Activated CD8-positive, alpha-beta memory T cell treated with anti-CD3 and anti-CD28 coated beads, Interleukin-2, amount 10 ng/mL, durations not matched to agents 7 days and 5 days (primary cell): ENCODE measurements around the gene TSPAN15. TPM values are rescaled to one million over a fixed set of nuclear protein-coding genes. Genes with fewer than 3 reads are reported as not detected.

Source experiments
- ATAC-seq: fragments of 150-1000 bp; cut with Tn5 transposase; one replicate; pipeline ENCODE4 v1.10.0; 2021; ENCODE audit warnings: moderate library complexity
- CTCF ChIA-PET: fragments of 350-600 bp; sonication (Branson Sonifier 250); formaldehyde crosslinking; loops from one replicate; lab custom pipeline; 2021; ENCODE audit warnings: antibody characterized with exemption; lab: Charles Lee
- DNase-seq: peaks from one replicate; pipeline ENCODE4 v3.0.0-alpha.2; 2020
- H3K27ac Mint-ChIP-seq: one replicate; pipeline ENCODE4 v1.8.0; 2021; ENCODE audit warnings: mild to moderate bottlenecking, mixed read lengths
- H3K27me3 Mint-ChIP-seq: one replicate; pipeline ENCODE4 v1.8.0; 2021; ENCODE audit warnings: mixed read lengths
- H3K36me3 Mint-ChIP-seq: one replicate; pipeline ENCODE4 v1.8.0; 2021; ENCODE audit warnings: mild to moderate bottlenecking, mixed read lengths
- H3K4me1 Mint-ChIP-seq: one replicate; pipeline ENCODE4 v1.8.0; 2021; ENCODE audit warnings: mixed read lengths
- H3K4me3 Mint-ChIP-seq: one replicate; pipeline ENCODE4 v1.8.0; 2021; ENCODE audit warnings: mild to moderate bottlenecking, moderate library complexity, mixed read lengths
- H3K9me3 Mint-ChIP-seq: one replicate; pipeline ENCODE4 v1.8.0; 2022; ENCODE audit warnings: low read depth, mixed read lengths
- total RNA-seq, 2 experiments: library from RNA; stranded (reverse); gene quantifications; one replicate each; pipeline ENCODE4 v1.2.3, GENCODE V29; 2021

TSPAN15 gene
- total RNA-seq, 2 experiments from 2014 or later = 2.5 to 4.2 TPM

GRCh38 chr10:69466158-69466490 is 14.9 kb downstream of the TSPAN15 start:
- Mint-ChIP-seq H3K4me1 (peaks cover 53% of the 10 kb centered on the region), H3K36me3 (no peaks in the 10 kb centered on the region), H3K27me3 (peaks cover 8% of the 10 kb centered on the region), H3K4me3 (no peak overlapping the region), H3K27ac (peak overlapping the region; percentile 88), H3K9me3 (no peaks in the 10 kb centered on the region)
- no peak for DNase-seq
- no peak for ATAC-seq
- CTCF ChIA-PET = interaction anchor here (0.9 to 2.8 kb wide), 12 partner anchors 9 to 179 kb away, joined by 3 to 16 read pairs (median 4); partner anchors contain the start of gene TSPAN15

DNA sequence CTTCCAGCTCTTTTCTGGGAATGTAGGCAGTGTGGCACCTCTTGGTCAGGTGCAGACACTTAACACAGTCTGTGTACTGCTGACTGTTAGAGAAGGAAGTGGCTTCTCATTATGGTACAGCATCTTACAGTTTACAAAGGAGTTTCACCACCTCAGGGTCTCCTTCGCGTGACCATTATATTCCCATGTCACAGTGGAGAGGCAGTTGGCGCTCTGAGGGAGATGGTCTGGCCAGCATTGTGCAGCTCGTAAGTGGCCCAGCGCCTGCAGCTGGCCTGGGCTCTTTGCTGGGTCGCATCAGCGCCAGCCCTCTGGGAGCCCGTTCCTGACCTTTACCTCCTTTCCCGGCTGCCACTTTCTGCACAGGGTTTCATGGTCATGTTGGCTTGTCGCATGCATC is 15.4 kb downstream of the TSPAN15 start:
- Mint-ChIP-seq H3K4me3 (no peak overlapping the region), H3K27me3 (peaks cover 8% of the 10 kb centered on the region), H3K36me3 (no peaks in the 10 kb centered on the region), H3K4me1 (peaks cover 51% of the 10 kb centered on the region), H3K27ac (peak overlapping the region; percentile 88), H3K9me3 (no peaks in the 10 kb centered on the region)
- ATAC-seq (no peak), DNase-seq (no peak)
- CTCF ChIA-PET = interaction anchor here (0.9 to 2.8 kb wide), 7 partner anchors 9 to 170 kb away, joined by 3 to 16 read pairs (median 4); partner anchors contain the start of gene TSPAN15

DNA sequence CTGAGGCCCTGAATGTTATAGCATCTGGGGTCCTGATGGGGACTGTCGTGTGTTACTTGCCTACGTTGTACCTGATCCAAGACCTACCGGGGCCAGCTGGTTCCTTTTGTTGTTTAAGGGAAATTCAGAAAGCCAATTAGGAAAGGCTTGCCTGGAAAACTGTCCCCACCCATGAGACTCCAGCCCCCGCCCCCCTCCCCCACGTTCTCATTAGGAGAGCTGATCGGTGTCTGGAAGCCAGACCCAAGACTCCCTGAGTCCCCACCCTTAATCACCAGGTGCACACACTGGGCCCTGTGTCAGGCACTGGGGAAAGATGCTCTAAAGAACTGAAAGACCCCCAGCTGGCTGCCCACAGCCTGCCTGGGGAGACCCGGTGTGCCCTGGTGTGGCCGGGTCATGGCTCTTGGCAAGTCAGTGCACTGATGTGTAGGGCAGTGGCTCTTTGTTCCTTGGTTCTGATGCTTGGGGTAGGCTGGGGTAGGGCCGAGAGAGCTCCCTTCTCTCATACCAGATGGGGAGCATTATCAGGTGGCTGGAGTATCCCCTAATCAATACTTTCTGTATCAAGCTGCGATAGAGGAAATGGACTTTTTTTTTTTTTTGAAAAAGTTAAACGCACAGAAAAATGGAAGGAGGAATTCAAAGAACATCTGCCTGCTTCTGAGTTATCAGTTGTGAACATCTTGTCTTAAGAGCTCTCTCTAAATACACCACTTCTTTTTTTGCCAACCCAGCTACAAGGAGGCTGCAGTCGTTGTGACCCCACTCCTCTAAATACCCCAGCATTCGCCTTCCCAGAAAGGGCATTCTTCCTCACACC is 16.9 kb downstream of the TSPAN15 start:
- no peak overlapping the region for H3K4me3 Mint-ChIP-seq
- DNase-seq (no peak), ATAC-seq (no peak)
- H3K9me3 Mint-ChIP-seq = no peaks in the 10 kb centered on the region
- CTCF ChIA-PET = interaction anchor here (0.7 to 2.3 kb wide), 2 partner anchors 18 to 22 kb away, joined by 3 to 8 read pairs; no protein-coding TSS in a partner anchor
- H3K27me3 Mint-ChIP-seq = peaks cover 15% of the 10 kb centered on the region
- H3K36me3 Mint-ChIP-seq = no peaks in the 10 kb centered on the region
- no peak overlapping the region for H3K27ac Mint-ChIP-seq
- peaks cover 46% of the 10 kb centered on the region for H3K4me1 Mint-ChIP-seq

- Mint-ChIP-seq H3K4me3 (no peak overlapping the region), H3K27me3 (peaks cover 19% of the 10 kb centered on the region), H3K9me3 (no peaks in the 10 kb centered on the region), H3K27ac (no peak overlapping the region), H3K4me1 (peaks cover 41% of the 10 kb centered on the region), H3K36me3 (no peaks in the 10 kb centered on the region)
- DNase-seq = no peak
- CTCF ChIA-PET = interaction anchor here (0.7 to 2.3 kb wide), 2 partner anchors 19 to 23 kb away, joined by 3 to 8 read pairs; no protein-coding TSS in a partner anchor
- ATAC-seq = no peak
Observed at GRCh38 chr10:69468751-69469089, 17.5 kb downstream of the TSPAN15 start.

- Mint-ChIP-seq H3K4me1 (peaks cover 29% of the 10 kb centered on the region), H3K27ac (no peak overlapping the region), H3K4me3 (no peak overlapping the region), H3K27me3 (peaks cover 19% of the 10 kb centered on the region), H3K36me3 (no peaks in the 10 kb centered on the region), H3K9me3 (no peaks in the 10 kb centered on the region)
- CTCF ChIA-PET = no interaction called here
- DNase-seq = no peak
- no peak for ATAC-seq
Observed at GRCh38 chr10:69469976-69470375, 18.7 kb downstream of the TSPAN15 start.

- no peaks in the 10 kb centered on the region for H3K36me3 Mint-ChIP-seq
- peaks cover 21% of the 10 kb centered on the region for H3K4me1 Mint-ChIP-seq
- no peak for DNase-seq
- CTCF ChIA-PET = no interaction called here
- H3K27me3 Mint-ChIP-seq = peaks cover 21% of the 10 kb centered on the region
- H3K27ac Mint-ChIP-seq = no peak overlapping the region
- ATAC-seq = no peak
- no peak overlapping the region for H3K4me3 Mint-ChIP-seq
- no peaks in the 10 kb centered on the region for H3K9me3 Mint-ChIP-seq
Observed at GRCh38 chr10:69470463-69471384, 19.5 kb downstream of the TSPAN15 start.

- H3K27me3 Mint-ChIP-seq = peaks cover 21% of the 10 kb centered on the region
- H3K27ac Mint-ChIP-seq = no peak overlapping the region
- no peaks in the 10 kb centered on the region for H3K36me3 Mint-ChIP-seq
- CTCF ChIA-PET = no interaction called here
- no peak overlapping the region for H3K4me3 Mint-ChIP-seq
- no peak for ATAC-seq
- H3K4me1 Mint-ChIP-seq = peaks cover 7% of the 10 kb centered on the region
- no peaks in the 10 kb centered on the region for H3K9me3 Mint-ChIP-seq
- no peak for DNase-seq
Observed at GRCh38 chr10:69472142-69472541, 20.9 kb downstream of the TSPAN15 start.

GRCh38 chr10:69472544-69472943 is 21.3 kb downstream of the TSPAN15 start:
- ATAC-seq = no peak
- Mint-ChIP-seq H3K27me3 (peaks cover 21% of the 10 kb centered on the region), H3K4me1 (peaks cover 5% of the 10 kb centered on the region), H3K27ac (no peak overlapping the region), H3K4me3 (no peak overlapping the region), H3K36me3 (no peaks in the 10 kb centered on the region), H3K9me3 (no peaks in the 10 kb centered on the region)
- CTCF ChIA-PET = no interaction called here
- DNase-seq = no peak

- no peaks in the 10 kb centered on the region for H3K36me3 Mint-ChIP-seq
- CTCF ChIA-PET = no interaction called here
- H3K27me3 Mint-ChIP-seq = peaks cover 21% of the 10 kb centered on the region
- no peak for ATAC-seq
- no peak overlapping the region for H3K27ac Mint-ChIP-seq
- no peak for DNase-seq
- no peaks in the 10 kb centered on the region for H3K9me3 Mint-ChIP-seq
- peaks cover 2% of the 10 kb centered on the region for H3K4me1 Mint-ChIP-seq
- no peak overlapping the region for H3K4me3 Mint-ChIP-seq
Observed at GRCh38 chr10:69473304-69473990, 22.2 kb downstream of the TSPAN15 start.

- no peaks in the 10 kb centered on the region for H3K4me1 Mint-ChIP-seq
- no peaks in the 10 kb centered on the region for H3K9me3 Mint-ChIP-seq
- H3K27me3 Mint-ChIP-seq = peaks cover 21% of the 10 kb centered on the region
- H3K27ac Mint-ChIP-seq = no peak overlapping the region
- H3K4me3 Mint-ChIP-seq = no peak overlapping the region
- no peak for DNase-seq
- CTCF ChIA-PET = interaction anchor here (1.1 kb wide), 1 partner anchor 10 kb away, joined by 3 read pairs; no protein-coding TSS in a partner anchor
- ATAC-seq = no peak
- H3K36me3 Mint-ChIP-seq = no peaks in the 10 kb centered on the region
Observed at GRCh38 chr10:69474742-69475432, 23.6 kb downstream of the TSPAN15 start.

DNA sequence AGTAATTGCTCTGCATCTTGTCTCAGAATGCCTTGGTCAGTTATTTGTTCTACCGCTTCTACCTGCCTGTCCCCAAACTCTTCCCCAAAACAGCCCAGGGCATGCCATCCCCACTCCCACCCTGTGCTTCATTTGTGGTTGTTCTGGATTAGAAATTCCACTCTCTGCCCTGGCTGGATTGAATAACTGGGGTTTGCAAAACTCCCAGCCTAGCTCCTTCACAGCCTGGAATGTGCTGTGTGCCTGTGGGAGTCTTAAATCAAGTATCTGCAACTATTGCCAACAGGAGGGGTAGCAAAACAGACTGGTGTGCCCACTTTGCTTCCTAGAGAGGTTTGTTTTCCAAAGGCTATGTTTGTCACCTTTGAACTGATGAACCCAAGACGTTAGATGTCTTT is 24.2 kb downstream of the TSPAN15 start:
- no peaks in the 10 kb centered on the region for H3K36me3 Mint-ChIP-seq
- H3K27me3 Mint-ChIP-seq = peaks cover 19% of the 10 kb centered on the region
- no peak overlapping the region for H3K27ac Mint-ChIP-seq
- H3K9me3 Mint-ChIP-seq = no peaks in the 10 kb centered on the region
- ATAC-seq = no peak
- CTCF ChIA-PET = no interaction called here
- H3K4me1 Mint-ChIP-seq = no peaks in the 10 kb centered on the region
- H3K4me3 Mint-ChIP-seq = no peak overlapping the region
- DNase-seq = no peak

- CTCF ChIA-PET = no interaction called here
- ATAC-seq = no peak
- Mint-ChIP-seq H3K4me3 (no peak overlapping the region), H3K27me3 (peaks cover 7% of the 10 kb centered on the region), H3K27ac (no peak overlapping the region), H3K36me3 (no peaks in the 10 kb centered on the region), H3K4me1 (no peaks in the 10 kb centered on the region), H3K9me3 (no peaks in the 10 kb centered on the region)
- no peak for DNase-seq
Observed at GRCh38 chr10:69477968-69478597, 26.8 kb downstream of the TSPAN15 start.
